Omental fat pad (tissue), 4 donors: ENCODE measurements around the gene ITSN1. TPM values are rescaled to one million over a fixed set of nuclear protein-coding genes. Genes with fewer than 3 reads are reported as not detected.

Source experiments
- ATAC-seq: fragments of 150-250 bp; one replicate; pipeline ENCODE4 v1.9.1; 2016; ENCODE audit warnings: mild to moderate bottlenecking, moderate library complexity; ENCODE audit not compliant: low FRiP score
- DNase-seq: peaks from one replicate; pipeline ENCODE4 v3.0.0-alpha.2; 2019; ENCODE audit warnings: low spot score
- CTCF ChIP-seq, 3 donors: fragments of 450-650 bp; IDR thresholded peaks; one replicate each; pipeline ENCODE4 v1.5.1; 2016 to 2017; ENCODE audit warnings: antibody characterized with exemption in 3 of 3, mild to moderate bottlenecking in 3 of 3, moderate library complexity in 2 of 3
- total RNA-seq, 4 donors: library from RNA; depleted of rRNA; stranded (reverse); fragments of >200 nt; gene quantifications; one replicate each; pipeline ENCODE4 v1.1.0, GENCODE V29; 2016

ITSN1 gene
- total RNA-seq, 4 donors from 2014 or later = 71.4 to 248 (median 151) TPM

- DNase-seq (no peak), ATAC-seq (no peak)
- TF ChIP-seq CTCF (IDR thresholded peaks at IDR 0.05) = no peak
These were observed 9.8 kb downstream of the ITSN1 start for GRCh38 chr21:33651965-33652680.

GRCh38 chr21:33654412-33654811 lies 12.1 kb downstream of the ITSN1 start:
- ATAC-seq (no peak), DNase-seq (no peak)
- no peak for TF ChIP-seq CTCF (IDR thresholded peaks at IDR 0.05)

GRCh38 chr21:33655588-33656221 lies 13.4 kb downstream of the ITSN1 start:
- DNase-seq (no peak), ATAC-seq (peak; percentile 80)
- no peak for TF ChIP-seq CTCF (IDR thresholded peaks at IDR 0.05)

GRCh38 chr21:33657124-33657820 lies 15.0 kb downstream of the ITSN1 start:
- ATAC-seq (no peak), DNase-seq (no peak)
- TF ChIP-seq CTCF (IDR thresholded peaks at IDR 0.05) = no peak

- TF ChIP-seq CTCF (IDR thresholded peaks at IDR 0.05) = no peak
- ATAC-seq (no peak), DNase-seq (no peak)
These were observed 16.7 kb downstream of the ITSN1 start for GRCh38 chr21:33658919-33659567.

GRCh38 chr21:33659568-33659949 lies 17.3 kb downstream of the ITSN1 start:
- no peak for DNase-seq
- ATAC-seq = no peak
- TF ChIP-seq CTCF (IDR thresholded peaks at IDR 0.05) = no peak
